Measurements from ENCODE around the gene GPRIN3. TPM values are rescaled to one million over a fixed set of nuclear protein-coding genes. Genes with fewer than 3 reads are reported as not detected.

The GPRIN3 gene
- total RNA-seq, 1 experiment from 2014 or later, result 0.39 TPM

- no peaks in the 10 kb centered on the region for H3K36me3 ChIP-seq (ENCODE audit: control insufficient read depth in 1 of 2, insufficient read depth in 2 of 2, low read length in 2 of 2)
- ChIA-PET RAD21 (ENCODE audit: low non-redundant PET in 1 of 2, low total read pairs in 2 of 2, uncharacterized antibody in 2 of 2, unreplicated experiment in 2 of 2) (no interaction called here), CTCF (no interaction called here), POLR2A (no interaction called here)
- no peaks in the 10 kb centered on the region for H3K9me3 ChIP-seq (ENCODE audit: control insufficient read depth in 1 of 2, insufficient read depth in 1 of 2, low read depth in 1 of 2, low read length in 2 of 2)
- TF ChIP-seq ZNF274 (IDR thresholded peaks at IDR 0.05; ENCODE audit: low read depth, low read length) (no peak), TCF7L2 (IDR thresholded peaks at IDR 0.05; ENCODE audit: borderline replicate concordance, extremely low read depth, insufficient read depth, insufficient read length) (no peak), CBX3 (IDR thresholded peaks at IDR 0.05; ENCODE audit: low read depth) (no peak), EGR1 (IDR thresholded peaks at IDR 0.05; ENCODE audit: low read depth) (no peak), SP1 (IDR thresholded peaks at IDR 0.05; ENCODE audit: low read depth) (no peak), CEBPB (IDR thresholded peaks at IDR 0.05; ENCODE audit: low read depth) (no peak), FOSL1 (IDR thresholded peaks at IDR 0.05; ENCODE audit: low read depth) (no peak), JUND (IDR thresholded peaks at IDR 0.05) (no peak), SRF (IDR thresholded peaks at IDR 0.05; ENCODE audit: low read depth) (no peak), POLR2AphosphoS5 (IDR thresholded peaks at IDR 0.05; ENCODE audit: low read depth, low read length) (no peak), POLR2A (IDR thresholded peaks at IDR 0.05; ENCODE audit: borderline replicate concordance, extremely low read depth, insufficient read depth, insufficient read length) (no peak), ELF1 (IDR thresholded peaks at IDR 0.05; ENCODE audit: borderline replicate concordance, low read depth) (no peak), REST (IDR thresholded peaks at IDR 0.05; ENCODE audit: low read depth) (no peak)
- TF ChIP-seq, protein P1, sequence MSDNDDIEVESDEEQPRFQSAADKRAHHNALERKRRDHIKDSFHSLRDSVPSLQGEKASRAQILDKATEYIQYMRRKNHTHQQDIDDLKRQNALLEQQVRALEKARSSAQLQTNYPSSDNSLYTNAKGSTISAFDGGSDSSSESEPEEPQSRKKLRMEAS (IDR thresholded peaks at IDR 0.05), result no peak
- no peaks in the 10 kb centered on the region for H3K9me2 ChIP-seq (ENCODE audit: insufficient read depth)
- no peaks in the 10 kb centered on the region for H4K20me1 ChIP-seq (ENCODE audit: insufficient read depth)
- no peaks in the 10 kb centered on the region for H3K79me2 ChIP-seq (ENCODE audit: insufficient read depth, low read length)
- peaks cover 0 to 3% of the 10 kb centered on the region in 2 experiments; a peak in 2 of 4 replicates for H3K4me1 ChIP-seq (ENCODE audit: control insufficient read depth in 1 of 2, insufficient read depth in 2 of 2, low read length in 2 of 2)
- H3K4me3 ChIP-seq (replicated peaks in 1 of 2; ENCODE audit: low read depth in 1 of 2, low read length in 2 of 2), result no peak overlapping the region
- no TSS peak for BruUV-seq (replicated peaks)
- no peaks in the 10 kb centered on the region for H3K27me3 ChIP-seq (ENCODE audit: insufficient read depth, low read length)
- H3K9ac ChIP-seq (ENCODE audit: low read length), result no peak overlapping the region
- intact Hi-C loops (cut with micrococcal nuclease), result no loop called here
- DNase-seq (ENCODE audit: low read depth, low spot score), result no peak
- no peak overlapping the region for H3K27ac ChIP-seq (ENCODE audit: low read depth, low read length)
- no peak overlapping the region for H2AFZ ChIP-seq (ENCODE audit: low read depth, low read length, poor library complexity, severe bottlenecking)
- H3K4me2 ChIP-seq (ENCODE audit: low read length), result no peak overlapping the region
- ATAC-seq, result no peak
Measured at GRCh38 chr4:89298155-89298554, 9.4 kb downstream of the GPRIN3 start.

Data from HCT116 (cell line).